Measurements from ENCODE around the gene RAD1. TPM values are rescaled to one million over a fixed set of nuclear protein-coding genes. Genes with fewer than 3 reads are reported as not detected.

The RAD1 gene
- total RNA-seq, 1 experiment from 2014 or later: 59.1 TPM

- peaks cover 24% of the 10 kb centered on the region for H3K4me1 ChIP-seq (ENCODE audit: low read length)
- no peak overlapping the region for H2AFZ ChIP-seq (ENCODE audit: low read length)
- H3K27me3 ChIP-seq (ENCODE audit: low read length): no peaks in the 10 kb centered on the region
- H3K4me3 ChIP-seq (ENCODE audit: low read length): no peak overlapping the region
- H4K20me1 ChIP-seq (ENCODE audit: insufficient read depth, low read depth, low read length): no peaks in the 10 kb centered on the region
- peaks cover 20% of the 10 kb centered on the region; the same call in 1 of the 2 replicates for H3K36me3 ChIP-seq (ENCODE audit: insufficient read depth, low read length)
- no peak overlapping the region for H3K27ac ChIP-seq (ENCODE audit: low read length)
- H3K9ac ChIP-seq (ENCODE audit: low read length): no peak overlapping the region
- no peaks in the 10 kb centered on the region for H3K9me3 ChIP-seq (ENCODE audit: low read length)
- H3K4me2 ChIP-seq (ENCODE audit: low read depth, low read length, poor library complexity, severe bottlenecking): no peak overlapping the region
- H3K9me2 ChIP-seq (replicated peaks; ENCODE audit: insufficient read depth, low read length): no peaks in the 10 kb centered on the region
- peaks cover 70% of the 10 kb centered on the region for H3K79me2 ChIP-seq (ENCODE audit: low read length)
- DNase-seq: no peak
Observed at GRCh38 chr5:34932947-34933346, 17.6 kb upstream of the RAD1 start.

GRCh38 chr5:34930870-34931269 lies 15.6 kb upstream of the RAD1 start:
- Histone ChIP-seq H3K9ac (ENCODE audit: low read length) (peak overlapping the region; percentile 88), H4K20me1 (ENCODE audit: insufficient read depth, low read depth, low read length) (no peaks in the 10 kb centered on the region), H2AFZ (ENCODE audit: low read length) (no peak overlapping the region), H3K36me3 (ENCODE audit: insufficient read depth, low read length) (peaks cover 19% of the 10 kb centered on the region; the same call in 1 of the 2 replicates), H3K9me2 (replicated peaks; ENCODE audit: insufficient read depth, low read length) (no peaks in the 10 kb centered on the region), H3K79me2 (ENCODE audit: low read length) (peaks cover 61% of the 10 kb centered on the region), H3K4me2 (ENCODE audit: low read depth, low read length, poor library complexity, severe bottlenecking) (peak overlapping the region; percentile 78), H3K4me1 (ENCODE audit: low read length) (peaks cover 29% of the 10 kb centered on the region), H3K27me3 (ENCODE audit: low read length) (no peaks in the 10 kb centered on the region), H3K9me3 (ENCODE audit: low read length) (no peaks in the 10 kb centered on the region), H3K27ac (ENCODE audit: low read length) (no peak overlapping the region), H3K4me3 (ENCODE audit: low read length) (peak overlapping the region; percentile 73)
- DNase-seq: no peak

GRCh38 chr5:34930462-34930844 lies 15.1 kb upstream of the RAD1 start:
- H3K27ac ChIP-seq (ENCODE audit: low read length): peak overlapping the region; percentile 57
- no peaks in the 10 kb centered on the region for H3K27me3 ChIP-seq (ENCODE audit: low read length)
- peak overlapping the region; percentile 88 for H3K9ac ChIP-seq (ENCODE audit: low read length)
- H3K79me2 ChIP-seq (ENCODE audit: low read length): peaks cover 60% of the 10 kb centered on the region
- H4K20me1 ChIP-seq (ENCODE audit: insufficient read depth, low read depth, low read length): no peaks in the 10 kb centered on the region
- peak overlapping the region; percentile 1; the same call in 1 of the 2 replicates for H2AFZ ChIP-seq (ENCODE audit: low read length)
- peak overlapping the region; percentile 78 for H3K4me2 ChIP-seq (ENCODE audit: low read depth, low read length, poor library complexity, severe bottlenecking)
- no peaks in the 10 kb centered on the region for H3K9me3 ChIP-seq (ENCODE audit: low read length)
- peaks cover 18% of the 10 kb centered on the region; the same call in 1 of the 2 replicates for H3K36me3 ChIP-seq (ENCODE audit: insufficient read depth, low read length)
- peak overlapping the region; percentile 73 for H3K4me3 ChIP-seq (ENCODE audit: low read length)
- no peaks in the 10 kb centered on the region for H3K9me2 ChIP-seq (replicated peaks; ENCODE audit: insufficient read depth, low read length)
- no peak for DNase-seq
- peaks cover 29% of the 10 kb centered on the region for H3K4me1 ChIP-seq (ENCODE audit: low read length)

GRCh38 chr5:34929720-34930461 lies 14.6 kb upstream of the RAD1 start:
- Histone ChIP-seq H3K9me2 (replicated peaks; ENCODE audit: insufficient read depth, low read length) (no peaks in the 10 kb centered on the region), H3K4me2 (ENCODE audit: low read depth, low read length, poor library complexity, severe bottlenecking) (peak overlapping the region; percentile 78), H3K79me2 (ENCODE audit: low read length) (peaks cover 54% of the 10 kb centered on the region), H4K20me1 (ENCODE audit: insufficient read depth, low read depth, low read length) (no peaks in the 10 kb centered on the region), H3K4me1 (ENCODE audit: low read length) (peaks cover 29% of the 10 kb centered on the region), H3K27ac (ENCODE audit: low read length) (peak overlapping the region; percentile 57), H3K36me3 (ENCODE audit: insufficient read depth, low read length) (peaks cover 24% of the 10 kb centered on the region; the same call in 1 of the 2 replicates), H3K9me3 (ENCODE audit: low read length) (no peaks in the 10 kb centered on the region), H3K27me3 (ENCODE audit: low read length) (no peaks in the 10 kb centered on the region), H2AFZ (ENCODE audit: low read length) (peak overlapping the region; percentile 1; the same call in 1 of the 2 replicates), H3K4me3 (ENCODE audit: low read length) (peak overlapping the region; percentile 73), H3K9ac (ENCODE audit: low read length) (peak overlapping the region; percentile 88)
- peak; percentile 93 for DNase-seq

GRCh38 chr5:34929134-34929719 lies 13.9 kb upstream of the RAD1 start, which contains the start of gene DNAJC21:
Gene DNAJC21, plus strand, starts transcription at chr5:34929559. Its CDS starts 261 bp downstream, at chr5:34929820.
- Histone ChIP-seq H3K4me2 (ENCODE audit: low read depth, low read length, poor library complexity, severe bottlenecking) (peak within 1 kb of the TSS; percentile 78), H3K4me3 (ENCODE audit: low read length) (peak within 1 kb of the TSS; percentile 73), H3K9me2 (replicated peaks; ENCODE audit: insufficient read depth, low read length) (no peaks in the 10 kb centered on the region), H3K27me3 (ENCODE audit: low read length) (no peaks in the 10 kb centered on the region), H3K36me3 (ENCODE audit: insufficient read depth, low read length) (peaks cover 30% of the 10 kb centered on the region), H3K79me2 (ENCODE audit: low read length) (peaks cover 54% of the 10 kb centered on the region), H3K9ac (ENCODE audit: low read length) (peak within 1 kb of the TSS; percentile 88), H3K4me1 (ENCODE audit: low read length) (peaks cover 29% of the 10 kb centered on the region), H3K9me3 (ENCODE audit: low read length) (no peaks in the 10 kb centered on the region), H4K20me1 (ENCODE audit: insufficient read depth, low read depth, low read length) (no peaks in the 10 kb centered on the region), H2AFZ (ENCODE audit: low read length) (peak within 1 kb of the TSS; percentile 1; the same call in 1 of the 2 replicates), H3K27ac (ENCODE audit: low read length) (peak within 1 kb of the TSS; percentile 57)
- peak; percentile 99 for DNase-seq

- H3K4me1 ChIP-seq (ENCODE audit: low read length): peaks cover 37% of the 10 kb centered on the region
- peaks cover 35% of the 10 kb centered on the region for H3K36me3 ChIP-seq (ENCODE audit: insufficient read depth, low read length)
- H3K27me3 ChIP-seq (ENCODE audit: low read length): no peaks in the 10 kb centered on the region
- H3K27ac ChIP-seq (ENCODE audit: low read length): peak overlapping the region; percentile 30; the same call in 1 of the 2 replicates
- no peaks in the 10 kb centered on the region for H3K9me3 ChIP-seq (ENCODE audit: low read length)
- H3K9me2 ChIP-seq (replicated peaks; ENCODE audit: insufficient read depth, low read length): no peaks in the 10 kb centered on the region
- peak overlapping the region; percentile 65; the same call in 1 of the 2 replicates for H3K4me3 ChIP-seq (ENCODE audit: low read length)
- no peak overlapping the region for H3K9ac ChIP-seq (ENCODE audit: low read length)
- peak; percentile 46 for DNase-seq
- H4K20me1 ChIP-seq (ENCODE audit: insufficient read depth, low read depth, low read length): 0 out of 2 replicates have a peak, but pooled peaks cover 3% of the 10 kb centered on the region
- H3K4me2 ChIP-seq (ENCODE audit: low read depth, low read length, poor library complexity, severe bottlenecking): peak overlapping the region; percentile 69
- H3K79me2 ChIP-seq (ENCODE audit: low read length): peaks cover 51% of the 10 kb centered on the region
- no peak overlapping the region for H2AFZ ChIP-seq (ENCODE audit: low read length)
Observed at GRCh38 chr5:34928267-34928666, 13.0 kb upstream of the RAD1 start.

GRCh38 chr5:34927785-34928184 lies 12.5 kb upstream of the RAD1 start:
- H3K27me3 ChIP-seq (ENCODE audit: low read length): no peaks in the 10 kb centered on the region
- H3K9me3 ChIP-seq (ENCODE audit: low read length): no peaks in the 10 kb centered on the region
- no peak for DNase-seq
- 0 out of 2 replicates have a peak overlapping the region, but pooled peaks have one; percentile 30 for H3K27ac ChIP-seq (ENCODE audit: low read length)
- H3K36me3 ChIP-seq (ENCODE audit: insufficient read depth, low read length): peaks cover 38% of the 10 kb centered on the region
- no peak overlapping the region for H3K4me2 ChIP-seq (ENCODE audit: low read depth, low read length, poor library complexity, severe bottlenecking)
- H3K4me1 ChIP-seq (ENCODE audit: low read length): peaks cover 42% of the 10 kb centered on the region
- H3K79me2 ChIP-seq (ENCODE audit: low read length): peaks cover 49% of the 10 kb centered on the region
- H3K9ac ChIP-seq (ENCODE audit: low read length): no peak overlapping the region
- no peak overlapping the region for H2AFZ ChIP-seq (ENCODE audit: low read length)
- H3K4me3 ChIP-seq (ENCODE audit: low read length): no peak overlapping the region
- no peaks in the 10 kb centered on the region for H3K9me2 ChIP-seq (replicated peaks; ENCODE audit: insufficient read depth, low read length)
- H4K20me1 ChIP-seq (ENCODE audit: insufficient read depth, low read depth, low read length): 0 out of 2 replicates have a peak, but pooled peaks cover 4% of the 10 kb centered on the region

GRCh38 chr5:34926318-34926888 lies 11.1 kb upstream of the RAD1 start:
- DNase-seq: peak; percentile 37
- H4K20me1 ChIP-seq (ENCODE audit: insufficient read depth, low read depth, low read length): 0 out of 2 replicates have a peak, but pooled peaks cover 7% of the 10 kb centered on the region
- peaks cover 51% of the 10 kb centered on the region for H3K4me1 ChIP-seq (ENCODE audit: low read length)
- H3K79me2 ChIP-seq (ENCODE audit: low read length): peaks cover 47% of the 10 kb centered on the region
- no peak overlapping the region for H3K4me2 ChIP-seq (ENCODE audit: low read depth, low read length, poor library complexity, severe bottlenecking)
- no peak overlapping the region; the same call in 1 of the 2 replicates for H3K27ac ChIP-seq (ENCODE audit: low read length)
- no peaks in the 10 kb centered on the region for H3K9me2 ChIP-seq (replicated peaks; ENCODE audit: insufficient read depth, low read length)
- peaks cover 50% of the 10 kb centered on the region for H3K36me3 ChIP-seq (ENCODE audit: insufficient read depth, low read length)
- H3K27me3 ChIP-seq (ENCODE audit: low read length): no peaks in the 10 kb centered on the region
- H2AFZ ChIP-seq (ENCODE audit: low read length): no peak overlapping the region
- no peaks in the 10 kb centered on the region for H3K9me3 ChIP-seq (ENCODE audit: low read length)
- no peak overlapping the region for H3K9ac ChIP-seq (ENCODE audit: low read length)
- H3K4me3 ChIP-seq (ENCODE audit: low read length): no peak overlapping the region

Measured in Karpas-422 (cell line).